ENCODE data around the gene ACSL3.
"Not testable (repeated sequence)": the region's sequence is repeated elsewhere in the genome, so short reads cannot be mapped to it uniquely, and the experiment has no call there.

DNA sequence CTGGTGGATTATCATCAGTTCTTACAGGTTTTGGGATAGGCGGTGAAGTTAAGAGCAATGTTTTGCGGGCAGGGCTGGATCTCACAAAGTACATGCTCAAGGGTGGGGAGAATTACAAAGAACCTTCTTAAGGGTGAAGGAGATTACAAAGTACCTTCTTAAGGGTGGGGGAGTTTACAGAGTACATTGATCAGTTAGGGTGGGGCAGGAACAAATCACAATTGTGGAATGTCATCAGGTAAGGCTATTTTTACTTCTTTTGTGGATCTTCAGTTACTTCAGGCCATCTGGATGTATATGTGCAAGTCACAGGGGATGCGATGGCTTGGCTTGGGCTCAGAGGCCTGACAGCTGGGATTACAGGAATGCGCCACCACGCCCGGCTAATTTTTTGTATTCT is 12.8 kb upstream of the ACSL3 start:
- TF ChIP-seq, protein P1, sequence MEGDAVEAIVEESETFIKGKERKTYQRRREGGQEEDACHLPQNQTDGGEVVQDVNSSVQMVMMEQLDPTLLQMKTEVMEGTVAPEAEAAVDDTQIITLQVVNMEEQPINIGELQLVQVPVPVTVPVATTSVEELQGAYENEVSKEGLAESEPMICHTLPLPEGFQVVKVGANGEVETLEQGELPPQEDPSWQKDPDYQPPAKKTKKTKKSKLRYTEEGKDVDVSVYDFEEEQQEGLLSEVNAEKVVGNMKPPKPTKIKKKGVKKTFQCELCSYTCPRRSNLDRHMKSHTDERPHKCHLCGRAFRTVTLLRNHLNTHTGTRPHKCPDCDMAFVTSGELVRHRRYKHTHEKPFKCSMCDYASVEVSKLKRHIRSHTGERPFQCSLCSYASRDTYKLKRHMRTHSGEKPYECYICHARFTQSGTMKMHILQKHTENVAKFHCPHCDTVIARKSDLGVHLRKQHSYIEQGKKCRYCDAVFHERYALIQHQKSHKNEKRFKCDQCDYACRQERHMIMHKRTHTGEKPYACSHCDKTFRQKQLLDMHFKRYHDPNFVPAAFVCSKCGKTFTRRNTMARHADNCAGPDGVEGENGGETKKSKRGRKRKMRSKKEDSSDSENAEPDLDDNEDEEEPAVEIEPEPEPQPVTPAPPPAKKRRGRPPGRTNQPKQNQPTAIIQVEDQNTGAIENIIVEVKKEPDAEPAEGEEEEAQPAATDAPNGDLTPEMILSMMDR (IDR thresholded peaks at IDR 0.05; ENCODE audit: extremely low read depth in 1 of 2, insufficient read depth in 1 of 2, low read depth in 1 of 2, low read length in 2 of 2): not testable (repeated sequence)
- not testable (repeated sequence) for TF ChIP-seq POLR2AphosphoS5 (IDR thresholded peaks at IDR 0.05; ENCODE audit: insufficient read depth, low read depth, low read length)

Data from endothelial cell of umbilical vein (primary cell).